ENCODE results near the gene CCDC69.

Gene CCDC69

DNA sequence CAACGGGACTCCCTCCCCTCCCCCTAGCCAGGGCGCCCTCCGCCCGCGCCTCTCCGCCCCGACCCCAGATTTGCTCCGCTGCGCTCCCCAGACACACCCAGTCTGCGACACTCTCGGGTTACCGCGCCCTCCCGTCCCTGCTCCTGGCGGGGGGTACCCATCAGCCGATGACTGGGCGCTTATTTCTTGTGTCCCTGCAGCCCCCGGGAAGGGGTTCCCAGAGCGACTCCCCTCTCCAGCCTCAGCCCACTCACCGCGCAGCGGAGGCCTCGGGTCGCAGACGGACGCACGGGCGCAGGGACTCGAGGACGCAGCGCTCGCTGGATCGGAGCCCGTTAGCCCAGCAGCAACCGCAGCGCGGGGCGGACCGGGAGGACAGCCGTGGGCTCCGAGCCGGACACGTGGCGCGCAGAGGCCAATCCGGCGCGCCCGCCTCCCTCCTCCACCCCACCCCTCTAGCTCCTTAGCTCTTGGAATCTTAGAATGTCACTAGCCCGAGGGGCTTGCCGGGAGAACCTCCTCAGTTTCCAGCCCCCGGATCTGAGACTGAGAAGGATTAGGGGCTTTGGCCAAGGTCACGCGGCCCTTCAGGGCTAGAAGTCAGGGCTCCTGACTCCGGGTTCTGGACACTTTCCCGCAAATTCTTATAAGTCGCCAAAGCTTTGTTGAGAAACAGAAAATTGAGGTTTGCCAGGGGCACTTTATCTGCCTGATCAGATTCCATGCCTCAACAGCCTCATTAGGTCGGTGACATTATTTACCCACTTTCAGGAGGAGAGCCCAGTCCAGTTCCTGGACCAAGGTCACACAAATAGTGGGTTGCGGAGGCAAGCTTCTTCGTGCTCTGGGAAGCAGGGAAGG is 66.2 kb downstream of the CCDC69 start, which contains the start of gene ANXA6:
TSS of gene ANXA6 (minus strand) at position 354 of the 861 bp plus-strand sequence. CDS start 9,878 bp downstream, outside the sequence.
- H3K9me3 ChIP-seq: no peaks in the 10 kb centered on the region
- peak within 1 kb of the TSS; percentile 76 for H3K27ac ChIP-seq
- H3K4me1 ChIP-seq (ENCODE audit: control insufficient read depth in 1 of 2, insufficient read depth in 1 of 2, low read depth in 1 of 2, low read length in 1 of 2): peaks cover 50 to 52% of the 10 kb centered on the region in 2 experiments
- peak within 1 kb of the TSS; percentile 86 to 88 for H3K4me3 ChIP-seq (ENCODE audit: low read depth in 1 of 2, low read length in 1 of 2)
- no peaks in the 10 kb centered on the region for H3K27me3 ChIP-seq
- no peaks in the 10 kb centered on the region for H3K36me3 ChIP-seq
- TF ChIP-seq, protein P1, sequence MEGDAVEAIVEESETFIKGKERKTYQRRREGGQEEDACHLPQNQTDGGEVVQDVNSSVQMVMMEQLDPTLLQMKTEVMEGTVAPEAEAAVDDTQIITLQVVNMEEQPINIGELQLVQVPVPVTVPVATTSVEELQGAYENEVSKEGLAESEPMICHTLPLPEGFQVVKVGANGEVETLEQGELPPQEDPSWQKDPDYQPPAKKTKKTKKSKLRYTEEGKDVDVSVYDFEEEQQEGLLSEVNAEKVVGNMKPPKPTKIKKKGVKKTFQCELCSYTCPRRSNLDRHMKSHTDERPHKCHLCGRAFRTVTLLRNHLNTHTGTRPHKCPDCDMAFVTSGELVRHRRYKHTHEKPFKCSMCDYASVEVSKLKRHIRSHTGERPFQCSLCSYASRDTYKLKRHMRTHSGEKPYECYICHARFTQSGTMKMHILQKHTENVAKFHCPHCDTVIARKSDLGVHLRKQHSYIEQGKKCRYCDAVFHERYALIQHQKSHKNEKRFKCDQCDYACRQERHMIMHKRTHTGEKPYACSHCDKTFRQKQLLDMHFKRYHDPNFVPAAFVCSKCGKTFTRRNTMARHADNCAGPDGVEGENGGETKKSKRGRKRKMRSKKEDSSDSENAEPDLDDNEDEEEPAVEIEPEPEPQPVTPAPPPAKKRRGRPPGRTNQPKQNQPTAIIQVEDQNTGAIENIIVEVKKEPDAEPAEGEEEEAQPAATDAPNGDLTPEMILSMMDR (IDR thresholded peaks at IDR 0.05): no peak

DNA sequence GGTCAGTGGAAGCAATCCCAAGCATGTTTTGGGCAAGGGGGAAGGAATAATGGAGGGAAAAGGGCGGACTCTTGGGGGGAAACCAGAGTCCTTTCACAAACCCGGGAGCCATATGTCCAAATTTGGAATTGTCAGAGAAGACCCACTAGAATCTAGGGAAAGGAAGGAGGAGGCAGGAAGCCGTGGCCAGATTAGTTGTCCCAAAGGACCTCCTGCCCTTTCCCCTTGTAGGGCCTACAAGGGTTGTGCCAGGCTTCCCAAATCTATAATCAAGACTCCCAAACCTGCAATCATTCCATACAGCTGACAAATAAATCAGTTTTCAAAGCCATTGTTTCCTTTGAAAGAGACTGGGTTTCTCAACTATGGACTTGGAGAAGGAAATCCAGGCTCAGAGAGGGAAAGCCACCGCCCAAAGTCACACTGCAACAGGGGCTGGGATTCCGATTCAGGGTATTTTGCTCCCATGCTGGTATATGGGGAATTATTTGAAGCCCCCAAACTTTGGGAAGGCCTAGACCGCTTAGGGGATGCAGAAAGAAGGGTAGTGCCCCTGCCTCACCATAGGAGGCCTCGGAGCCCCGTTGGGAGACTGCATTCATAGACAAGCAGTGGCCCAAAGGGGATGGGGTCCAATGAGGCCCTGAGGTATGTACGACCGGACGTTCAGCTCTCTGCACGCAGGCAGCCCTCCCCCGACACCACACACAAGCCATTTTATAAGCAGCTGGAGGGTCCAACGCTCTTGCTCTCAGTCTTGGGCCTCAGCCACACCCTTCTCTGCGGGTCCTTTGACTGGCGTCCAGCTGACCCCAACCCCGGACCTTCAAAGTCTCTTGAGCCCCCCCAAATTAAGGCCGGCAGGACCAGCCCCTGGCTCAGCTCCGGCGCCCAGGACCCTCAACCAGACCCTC is 67.1 kb downstream of the CCDC69 start:
- Histone ChIP-seq H3K27ac (peak overlapping the region; percentile 76), H3K4me1 (ENCODE audit: control insufficient read depth in 1 of 2, insufficient read depth in 1 of 2, low read depth in 1 of 2, low read length in 1 of 2) (peaks cover 59 to 61% of the 10 kb centered on the region in 2 experiments), H3K27me3 (no peaks in the 10 kb centered on the region), H3K4me3 (ENCODE audit: low read depth in 1 of 2, low read length in 1 of 2) (peak overlapping the region; percentile 86 to 88), H3K9me3 (no peaks in the 10 kb centered on the region), H3K36me3 (no peaks in the 10 kb centered on the region)
- TF ChIP-seq, protein P1 (IDR thresholded peaks at IDR 0.05): no peak

GRCh38 chr5:151155775-151156506 is 68.0 kb downstream of the CCDC69 start:
- Histone ChIP-seq H3K27me3 (no peaks in the 10 kb centered on the region), H3K27ac (peak overlapping the region; percentile 76), H3K9me3 (no peaks in the 10 kb centered on the region), H3K4me1 (ENCODE audit: control insufficient read depth in 1 of 2, insufficient read depth in 1 of 2, low read depth in 1 of 2, low read length in 1 of 2) (peaks cover 68 to 70% of the 10 kb centered on the region in 2 experiments), H3K4me3 (ENCODE audit: low read depth in 1 of 2, low read length in 1 of 2) (peak overlapping the region; percentile 86 to 88), H3K36me3 (no peaks in the 10 kb centered on the region)
- TF ChIP-seq, protein P1 (IDR thresholded peaks at IDR 0.05): no peak

DNA sequence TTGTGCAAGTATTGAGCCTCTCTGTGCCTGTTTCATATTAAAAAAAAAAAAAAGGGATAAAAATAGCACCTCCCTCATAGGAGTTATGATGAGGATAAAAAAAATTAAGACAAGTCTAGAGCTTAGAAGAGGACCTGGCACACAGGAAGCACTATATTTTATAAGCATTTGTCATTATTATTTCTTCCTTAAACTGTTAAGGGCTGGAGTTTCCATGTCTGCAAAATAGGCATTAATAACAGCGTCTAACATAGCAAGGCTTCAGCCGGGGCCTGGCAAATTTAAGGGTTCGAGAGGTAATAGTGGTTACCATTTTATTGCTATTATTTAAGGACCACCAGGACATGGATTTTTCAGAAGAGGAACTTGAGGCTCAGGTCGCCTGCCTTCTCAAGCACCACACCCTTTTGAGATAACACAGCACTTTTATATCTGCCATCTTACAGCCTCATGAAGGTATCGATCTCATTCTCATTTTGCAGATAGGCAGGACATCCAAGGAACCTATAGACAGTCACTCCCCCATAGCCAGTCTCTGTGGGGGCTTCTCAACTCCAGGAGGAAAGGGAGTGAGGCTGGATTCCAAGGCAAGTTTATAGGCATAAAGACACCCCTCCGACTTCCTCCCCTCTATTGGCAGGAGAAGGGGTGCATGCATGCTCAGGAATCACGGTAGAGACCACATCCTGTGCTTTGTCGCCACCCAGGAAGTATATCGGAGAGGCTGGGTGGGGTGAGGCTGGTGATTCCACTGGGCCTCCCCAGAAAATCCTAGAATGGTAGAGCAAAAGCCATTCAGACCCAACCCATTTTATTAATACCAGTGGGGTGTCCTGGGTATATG is 68.7 kb downstream of the CCDC69 start:
- no peaks in the 10 kb centered on the region for H3K9me3 ChIP-seq
- no peaks in the 10 kb centered on the region for H3K27me3 ChIP-seq
- TF ChIP-seq, protein P1 (IDR thresholded peaks at IDR 0.05): no peak
- H3K27ac ChIP-seq: peak overlapping the region; percentile 76
- peak overlapping the region; percentile 86 to 88 for H3K4me3 ChIP-seq (ENCODE audit: low read depth in 1 of 2, low read length in 1 of 2)
- no peaks in the 10 kb centered on the region for H3K36me3 ChIP-seq
- H3K4me1 ChIP-seq (ENCODE audit: control insufficient read depth in 1 of 2, insufficient read depth in 1 of 2, low read depth in 1 of 2, low read length in 1 of 2): peaks cover 75 to 78% of the 10 kb centered on the region in 2 experiments

Measured in neutrophil (primary cell).